HG02973 (cell line): ENCODE measurements around the gene RETSAT.

ENCODE experiments used
- ATAC-seq: cut with Tn5 transposase; IDR thresholded peaks from one replicate; pipeline ENCODE4 v1.9.1; 2021; ENCODE audit warnings: moderate library complexity; ENCODE audit not compliant: unreplicated experiment

Gene RETSAT

GRCh38 chr2:85309699-85310321 is 44.5 kb downstream of the RETSAT start:
- ATAC-seq, result no peak

- no peak for ATAC-seq
Measured at GRCh38 chr2:85308896-85309555, 45.3 kb downstream of the RETSAT start.

- no peak for ATAC-seq
Measured at GRCh38 chr2:85308201-85308600, 46.1 kb downstream of the RETSAT start.

- ATAC-seq, result no peak
Measured at GRCh38 chr2:85307527-85307897, 46.8 kb downstream of the RETSAT start.

GRCh38 chr2:85303780-85304531 is 50.4 kb downstream of the RETSAT start:
- no peak for ATAC-seq

GRCh38 chr2:85302121-85302520 is 52.2 kb downstream of the RETSAT start:
- no peak for ATAC-seq
